ENCODE results near the gene SLC9A3.

DNA sequence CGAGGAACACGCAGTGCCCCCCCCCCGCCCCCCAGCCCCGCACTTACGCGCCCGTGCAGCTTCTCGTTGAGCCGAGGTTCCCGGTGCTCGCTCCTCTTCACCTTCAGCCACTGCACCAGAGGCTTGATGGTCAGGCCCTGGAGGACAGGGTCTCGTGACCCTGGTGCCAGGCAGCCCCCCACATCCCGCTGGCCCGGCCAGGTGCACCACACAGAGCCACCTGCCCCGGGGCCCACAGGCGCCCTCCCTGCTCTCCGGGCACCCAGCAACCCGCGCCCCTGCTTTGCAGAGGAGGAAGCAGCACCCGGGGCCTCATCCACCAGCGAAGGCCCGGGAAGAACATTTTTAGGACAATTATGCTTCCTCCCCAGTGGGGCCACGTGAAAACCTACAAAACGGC is 42.2 kb downstream of the SLC9A3 start:
- TF ChIP-seq POLR2AphosphoS5 (IDR thresholded peaks at IDR 0.05): no peak
- TF ChIP-seq POLR2A (IDR thresholded peaks at IDR 0.05): no peak
- TF ChIP-seq CTCF (IDR thresholded peaks at IDR 0.05): no peak
